ENCODE measurements around the gene MMP24OS.
"Not testable (repeated sequence)": the region's sequence is repeated elsewhere in the genome, so short reads cannot be mapped to it uniquely, and the experiment has no call there.

The MMP24OS gene

DNA sequence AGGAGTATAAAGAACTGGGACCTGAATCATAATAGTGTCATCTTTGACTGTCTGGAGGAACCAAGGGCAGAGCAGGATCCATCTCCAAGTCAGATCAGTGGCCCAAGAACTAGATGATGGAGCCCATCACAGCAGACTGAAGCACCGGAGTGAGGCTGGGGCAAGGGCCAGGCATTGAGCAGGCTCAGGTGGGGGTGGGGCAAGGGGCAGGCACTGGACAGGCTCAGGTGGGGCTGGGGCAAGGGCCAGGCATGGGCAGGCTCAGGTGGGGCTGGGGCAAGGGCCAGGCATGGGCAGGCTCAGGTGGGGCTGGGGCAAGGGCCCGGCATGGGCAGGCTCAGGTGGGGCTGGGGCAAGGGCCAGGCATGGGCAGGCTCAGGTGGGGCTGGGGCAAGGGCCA, 25.3 kb downstream of the MMP24OS start:
- in situ Hi-C loops (cut with HindIII; ENCODE audit: low sequenced_read_pairs): not testable (repeated sequence)

DNA sequence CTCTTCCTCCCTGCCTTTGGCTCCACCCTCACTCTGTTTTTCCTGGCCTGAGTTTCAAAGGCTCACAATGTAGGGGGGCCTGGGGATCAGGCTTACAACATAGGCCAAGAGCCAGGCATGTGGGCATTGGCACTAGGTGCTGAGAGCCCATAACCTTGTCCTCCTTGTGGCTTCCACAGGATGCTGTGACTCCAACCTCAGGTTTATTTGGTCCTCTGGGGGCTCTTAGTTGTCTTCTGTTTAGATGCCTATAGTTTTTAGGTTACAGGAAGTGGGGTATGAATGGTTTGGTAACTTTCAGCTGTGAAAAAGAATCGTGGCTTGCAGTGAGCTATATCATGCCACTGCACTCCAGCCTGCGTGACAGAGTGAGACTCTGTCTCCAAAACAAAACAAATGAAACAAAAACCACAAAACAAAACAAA, 25.9 kb downstream of the MMP24OS start:
- in situ Hi-C loops (cut with HindIII; ENCODE audit: low sequenced_read_pairs): no loop called here

DNA sequence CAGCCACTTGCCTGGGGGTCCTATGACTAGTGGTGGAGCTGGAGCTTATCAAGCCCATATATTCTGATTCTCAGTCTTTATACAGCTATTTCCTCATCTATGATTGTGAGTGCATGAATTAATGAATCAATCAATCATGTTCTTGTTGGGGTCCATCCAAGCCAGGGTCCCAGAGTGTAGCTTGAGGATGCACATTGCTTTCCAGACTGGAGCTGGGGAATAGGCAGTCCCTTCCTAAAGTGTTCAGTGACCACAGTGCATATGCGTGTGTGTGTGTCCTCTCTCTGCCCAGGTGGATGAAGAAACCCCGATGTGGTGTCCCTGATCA, 26.3 kb downstream of the MMP24OS start:
- in situ Hi-C loops (cut with HindIII; ENCODE audit: low sequenced_read_pairs): no loop called here

DNA sequence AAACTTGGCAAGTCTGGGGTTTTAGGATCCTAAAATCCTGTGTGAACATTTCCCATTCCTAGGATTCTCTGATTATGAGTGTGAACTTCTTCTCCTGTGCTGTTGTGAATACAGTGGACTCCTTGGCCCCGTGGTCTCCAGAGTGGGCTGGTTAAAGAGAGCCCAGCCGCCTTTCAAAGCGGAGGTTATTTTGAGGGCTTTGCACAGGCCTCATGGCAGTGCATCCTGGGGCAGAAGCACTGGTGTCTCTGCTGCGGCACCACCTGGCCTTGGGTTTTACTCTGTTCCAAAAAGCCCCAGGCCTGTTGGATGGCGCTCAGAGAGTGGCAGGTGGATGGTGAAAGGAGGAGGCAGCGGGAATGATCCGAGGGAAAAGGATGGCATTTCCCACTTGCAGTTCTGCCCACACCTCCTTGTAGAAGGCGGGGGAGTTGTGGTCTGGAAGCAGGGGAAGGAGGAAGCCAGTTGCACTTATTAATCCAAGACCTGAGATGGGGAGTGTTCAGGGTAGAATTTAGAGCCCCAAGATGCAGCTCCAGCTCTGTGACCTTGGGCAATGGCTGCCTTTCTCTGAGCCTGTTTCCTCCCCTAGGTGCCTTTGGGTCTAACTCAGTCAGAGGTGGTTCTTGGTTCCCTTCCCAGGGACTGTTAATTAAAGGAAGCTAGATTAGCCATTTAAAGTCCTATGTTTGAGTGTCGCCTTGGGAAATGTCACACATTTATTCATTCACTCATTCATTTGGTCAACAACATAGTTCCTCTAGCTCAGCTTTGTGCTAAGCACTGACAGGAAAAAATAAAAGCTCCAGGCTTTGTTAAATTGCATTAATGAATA, 29.1 kb downstream of the MMP24OS start:
- in situ Hi-C loops (cut with HindIII; ENCODE audit: low sequenced_read_pairs): no loop called here

DNA sequence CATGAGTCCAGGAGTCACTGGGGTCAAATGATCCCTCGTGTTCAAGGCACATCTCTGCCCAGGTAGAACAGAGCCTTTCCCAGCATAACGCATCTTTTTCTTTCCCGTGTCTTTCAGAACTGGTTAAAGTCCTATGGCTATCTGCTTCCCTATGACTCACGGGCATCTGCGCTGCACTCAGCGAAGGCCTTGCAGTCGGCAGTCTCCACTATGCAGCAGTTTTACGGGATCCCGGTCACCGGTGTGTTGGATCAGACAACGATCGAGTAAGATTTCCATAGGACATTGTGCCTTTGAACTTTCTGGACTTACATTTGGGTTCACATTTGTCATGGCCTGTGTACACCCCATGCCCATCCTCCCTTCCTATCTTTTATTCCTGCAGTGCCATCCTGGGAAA, 31.2 kb downstream of the MMP24OS start:
- in situ Hi-C loops (cut with HindIII; ENCODE audit: low sequenced_read_pairs): no loop called here

DNA sequence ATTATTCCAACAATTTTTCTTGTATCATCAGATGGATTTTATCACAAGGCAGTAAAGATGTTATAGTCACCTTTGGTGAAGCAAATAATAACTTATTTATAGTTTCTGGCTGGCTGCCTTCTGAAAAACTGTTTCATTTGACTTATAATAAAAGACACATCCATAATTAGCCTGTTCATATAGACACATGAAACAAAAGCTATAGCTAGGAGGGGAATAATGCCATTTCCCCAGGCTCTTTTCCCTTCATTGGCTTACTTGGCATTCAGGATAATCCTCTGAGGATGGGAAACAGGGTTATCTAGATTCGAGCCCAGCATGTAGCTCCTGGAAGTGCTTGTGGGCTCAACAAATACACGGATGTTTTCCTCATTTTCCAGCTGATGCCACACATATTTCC, 33.9 kb downstream of the MMP24OS start:
- in situ Hi-C loops (cut with HindIII; ENCODE audit: low sequenced_read_pairs): no loop called here

DNA sequence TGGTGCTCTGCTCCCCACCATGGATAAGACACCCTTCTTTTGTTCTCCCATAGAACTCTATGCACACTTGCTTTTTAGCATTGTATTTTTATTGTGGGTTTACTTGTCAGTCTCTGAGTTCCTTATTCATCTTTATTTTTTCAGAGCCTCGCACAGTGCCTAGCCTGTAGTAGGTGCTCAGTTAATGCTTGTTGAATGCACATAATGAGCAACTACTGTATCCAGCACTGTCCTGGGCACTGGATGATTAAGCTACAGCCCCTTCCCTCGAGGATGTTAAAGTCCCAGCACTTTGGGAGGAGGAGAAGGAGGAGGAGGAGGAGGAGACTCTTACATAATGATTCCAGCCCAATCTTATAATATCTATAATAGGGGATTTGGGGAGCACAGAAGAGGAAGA, 34.6 kb downstream of the MMP24OS start:
- in situ Hi-C loops (cut with HindIII; ENCODE audit: low sequenced_read_pairs): no loop called here

DNA sequence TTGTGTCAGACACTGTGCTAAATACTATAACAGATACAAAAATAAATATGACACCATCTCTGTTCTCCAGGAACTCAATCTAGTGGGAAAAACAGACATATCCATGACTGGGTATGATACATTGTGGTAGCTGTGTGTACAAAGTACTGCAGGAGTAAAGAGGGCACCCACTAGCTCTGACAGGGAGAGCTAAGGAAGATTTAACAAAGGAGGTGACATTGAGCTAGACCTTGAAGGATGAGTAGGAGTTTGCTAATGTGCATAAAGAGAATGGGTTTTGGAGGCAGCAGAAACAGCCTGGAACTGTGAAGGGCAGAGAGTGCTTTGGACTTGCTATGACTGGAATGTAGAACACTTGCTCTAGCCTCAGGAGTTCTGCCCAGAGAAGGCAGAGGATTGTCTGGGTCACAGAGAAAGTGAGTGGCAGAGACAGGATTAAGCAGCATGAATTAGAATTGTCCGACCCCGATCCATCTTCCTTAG, 37.1 kb downstream of the MMP24OS start:
- in situ Hi-C loops (cut with HindIII; ENCODE audit: low sequenced_read_pairs): no loop called here

DNA sequence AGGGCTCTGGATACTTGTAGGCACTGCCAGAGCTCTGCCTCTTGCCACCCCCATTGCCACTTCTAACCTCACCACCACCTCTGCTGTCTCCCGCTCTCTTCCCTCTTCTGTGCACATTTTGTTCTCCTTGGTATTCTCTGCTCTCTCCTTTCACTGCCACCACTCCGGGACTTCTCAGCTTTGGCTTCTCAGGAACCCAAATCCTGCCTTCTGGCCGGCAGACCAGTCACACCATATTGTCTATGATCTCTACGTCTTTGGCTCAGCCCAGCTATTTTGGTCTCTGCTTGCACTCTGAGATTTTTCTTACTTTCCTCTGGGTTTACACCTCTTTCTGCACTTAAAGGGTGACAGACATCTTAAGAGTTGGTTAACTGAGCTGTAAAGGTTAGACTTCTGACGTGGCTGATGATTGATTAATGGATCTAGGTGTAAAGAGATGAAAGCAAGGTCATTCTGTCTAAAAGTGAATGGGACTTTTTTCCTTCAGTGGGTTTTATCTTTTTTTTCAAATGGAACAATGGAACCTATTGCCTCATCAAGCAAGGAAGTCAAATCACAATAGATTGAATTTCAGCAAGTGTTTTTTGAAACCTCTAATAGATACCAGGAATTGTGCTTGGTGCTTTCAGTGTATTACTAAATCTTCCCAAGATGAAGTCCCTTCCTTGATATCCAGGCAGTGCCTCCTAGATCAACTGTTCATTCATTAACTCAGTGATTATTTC, 37.7 kb downstream of the MMP24OS start:
- in situ Hi-C loops (cut with HindIII; ENCODE audit: low sequenced_read_pairs): no loop called here

DNA sequence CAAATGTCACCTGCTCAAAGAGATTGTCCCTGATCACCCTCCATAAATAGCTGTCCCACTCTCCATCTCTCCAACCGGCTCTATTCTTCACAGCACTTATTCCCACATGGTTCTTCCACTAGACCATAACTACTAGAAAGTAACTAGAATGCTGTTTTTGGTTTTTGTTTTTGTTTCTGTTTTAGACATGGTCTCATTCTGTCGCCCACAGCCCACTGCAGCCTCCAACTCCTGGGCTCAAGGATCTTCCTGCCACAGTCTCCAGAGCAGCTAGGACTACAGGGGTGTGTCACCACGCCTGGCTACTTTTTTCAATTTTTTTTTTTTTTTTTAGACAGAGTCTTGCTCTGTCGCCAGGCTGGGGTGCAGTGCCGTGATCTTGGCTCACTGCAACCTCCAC, 39.2 kb downstream of the MMP24OS start:
- in situ Hi-C loops (cut with HindIII; ENCODE audit: low sequenced_read_pairs): no loop called here

DNA sequence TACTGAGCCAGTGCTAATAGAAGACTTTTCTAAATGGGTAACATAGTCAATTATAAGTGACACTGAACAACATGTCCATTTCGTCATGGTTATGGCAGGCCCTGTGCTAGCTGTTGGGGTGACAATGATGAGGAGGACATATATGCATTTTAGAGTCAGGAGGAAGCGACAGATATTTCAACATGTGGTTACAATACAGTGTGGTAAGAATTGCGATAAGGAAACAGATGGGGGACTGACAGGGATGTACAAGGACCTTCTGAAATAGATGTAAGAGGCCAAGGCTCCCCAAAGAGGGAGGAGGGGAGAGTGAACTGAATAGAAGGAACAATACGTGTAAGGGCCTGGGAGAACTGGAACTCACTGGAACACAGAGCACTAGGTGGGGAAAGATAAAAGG, 39.8 kb downstream of the MMP24OS start:
- in situ Hi-C loops (cut with HindIII; ENCODE audit: low sequenced_read_pairs): no loop called here

DNA sequence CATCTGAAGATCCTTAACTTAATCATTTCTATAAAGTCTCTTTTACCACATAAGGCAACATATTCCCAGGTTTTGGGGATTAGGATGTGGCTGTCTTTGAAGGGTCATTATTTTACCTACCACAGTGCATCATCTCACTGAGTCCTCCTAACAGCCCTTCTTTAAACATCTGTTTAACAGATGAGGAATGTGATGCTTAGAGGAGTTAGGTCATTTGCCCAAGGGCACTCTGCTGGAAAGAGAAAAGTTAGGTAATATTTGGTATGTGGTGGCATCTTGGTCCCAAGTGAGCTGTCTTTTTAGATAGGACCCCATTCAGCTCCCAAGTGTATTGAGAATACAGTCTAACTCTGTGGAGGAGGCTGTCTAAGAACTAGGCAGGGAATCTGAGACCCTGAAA, 40.4 kb downstream of the MMP24OS start:
- in situ Hi-C loops (cut with HindIII; ENCODE audit: low sequenced_read_pairs): no loop called here

DNA sequence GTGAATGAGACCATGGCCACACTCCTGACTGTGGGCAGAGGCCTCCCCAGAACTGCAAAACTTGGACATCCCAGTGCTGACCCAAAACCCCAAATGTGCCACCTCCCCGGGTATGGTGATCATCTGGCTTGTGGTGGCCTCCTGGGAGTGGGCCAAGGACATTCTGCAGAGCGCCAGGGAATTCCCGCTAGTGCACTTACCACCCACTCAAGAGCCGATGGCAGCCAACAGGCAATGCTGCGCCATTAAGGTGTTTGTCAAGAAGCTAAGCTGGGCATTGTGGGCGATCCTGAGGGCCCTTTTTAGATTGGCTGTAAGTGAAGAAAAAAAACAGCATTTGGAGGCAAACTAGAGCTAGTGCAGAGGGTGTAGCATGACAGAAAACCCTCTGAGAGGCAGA, 42.0 kb downstream of the MMP24OS start:
- in situ Hi-C loops (cut with HindIII; ENCODE audit: low sequenced_read_pairs): no loop called here

DNA sequence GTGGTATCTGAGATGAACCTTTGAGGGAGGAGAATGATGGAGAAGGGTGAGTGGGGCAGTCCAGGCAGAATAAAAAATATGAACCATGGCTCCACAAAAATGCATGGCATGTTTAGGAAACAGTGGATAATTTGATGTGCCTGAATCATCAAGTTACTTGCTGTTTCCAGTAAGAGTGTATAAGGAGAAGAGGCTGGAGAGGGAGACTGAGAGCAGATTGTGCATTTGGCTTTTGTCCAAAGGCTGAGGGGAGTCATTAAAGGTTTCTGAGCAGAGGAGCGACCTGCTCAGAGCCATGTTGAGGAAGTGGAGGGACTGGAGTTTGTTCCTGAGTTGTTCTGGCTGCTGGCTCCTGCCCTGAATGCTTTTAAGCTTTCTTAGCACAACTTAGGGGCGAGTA, 45.3 kb downstream of the MMP24OS start:
- in situ Hi-C loops (cut with HindIII; ENCODE audit: low sequenced_read_pairs): no loop called here

DNA sequence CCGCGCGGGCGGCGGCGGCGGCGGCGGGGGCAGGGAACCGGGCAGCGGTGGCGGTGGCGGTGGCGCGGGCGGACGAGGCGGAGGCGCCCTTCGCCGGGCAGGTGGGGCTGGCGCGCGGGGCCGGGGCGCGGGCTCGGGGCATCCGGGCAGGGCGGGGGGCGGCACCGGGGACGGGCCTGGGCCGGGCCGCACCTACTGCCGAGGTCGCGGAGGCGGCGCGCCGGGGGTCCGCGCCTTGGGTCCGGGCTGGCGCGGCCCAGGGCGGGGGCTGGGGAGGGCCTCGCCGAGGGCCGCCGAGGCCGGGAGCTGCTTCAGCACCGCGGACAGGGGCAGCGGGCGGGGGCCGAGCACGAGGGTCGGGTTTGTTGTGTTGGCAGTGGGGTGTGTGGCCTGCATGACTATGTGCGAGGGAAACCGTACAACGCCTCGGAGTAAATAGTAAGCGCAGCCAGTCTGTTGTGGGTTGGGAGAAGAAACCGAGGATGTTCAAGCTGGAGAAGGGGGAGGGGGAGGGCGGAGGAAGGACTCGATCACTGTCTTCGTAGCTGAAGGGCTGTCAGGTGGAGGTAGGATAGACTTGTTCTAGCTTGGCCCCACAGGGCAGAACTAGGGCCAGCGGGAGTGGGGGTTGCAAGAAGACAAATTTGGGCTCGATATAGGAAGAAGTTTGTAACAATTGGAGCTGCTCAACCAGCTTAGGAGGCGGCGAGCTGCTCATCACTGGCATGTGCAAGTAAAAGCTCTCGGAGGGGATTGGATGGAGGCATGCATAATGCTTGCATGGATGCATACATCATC, 50.8 kb downstream of the MMP24OS start:
- in situ Hi-C loops (cut with HindIII; ENCODE audit: low sequenced_read_pairs): no loop called here
